ENCODE results near the gene PHOSPHO1.

PHOSPHO1 gene

GRCh38 chr17:49242813-49243212, 12.2 kb upstream of the PHOSPHO1 start:
- no peak for DNase-seq

GRCh38 chr17:49241692-49242397, 11.3 kb upstream of the PHOSPHO1 start:
- no peak for DNase-seq

GRCh38 chr17:49241040-49241439, 10.5 kb upstream of the PHOSPHO1 start:
- DNase-seq, result no peak

- DNase-seq, result no peak
These were observed 10.0 kb upstream of the PHOSPHO1 start for GRCh38 chr17:49240619-49241018.

- DNase-seq, result no peak
These were observed 9.4 kb upstream of the PHOSPHO1 start for GRCh38 chr17:49239963-49240362.

- DNase-seq, result no peak
These were observed 5.3 kb upstream of the PHOSPHO1 start for GRCh38 chr17:49235896-49236295.

- DNase-seq, result no peak
These were observed 4.0 kb upstream of the PHOSPHO1 start for GRCh38 chr17:49234509-49235080.

GRCh38 chr17:49231563-49231894, 942 bp upstream of the PHOSPHO1 start:
- DNase-seq, result no peak

- peak in 2 of 14 donors; percentile 8 to 32 for DNase-seq
These were observed 584 bp downstream of the PHOSPHO1 start for GRCh38 chr17:49229805-49230600.

GRCh38 chr17:49229076-49229804, 1.3 kb downstream of the PHOSPHO1 start:
- DNase-seq, result no peak

- DNase-seq, result peak in 11 of 14 donors; percentile 8 to 55 (median 22)
These were observed 2.9 kb downstream of the PHOSPHO1 start for GRCh38 chr17:49227436-49228261.

- DNase-seq, result no peak
These were observed 3.7 kb downstream of the PHOSPHO1 start for GRCh38 chr17:49226771-49227435.

- DNase-seq, result no peak
These were observed 4.9 kb downstream of the PHOSPHO1 start for GRCh38 chr17:49225554-49226236.

- DNase-seq, result no peak
These were observed 5.6 kb downstream of the PHOSPHO1 start for GRCh38 chr17:49224997-49225337.

- no peak for DNase-seq
These were observed 6.2 kb downstream of the PHOSPHO1 start for GRCh38 chr17:49224198-49224996.

- peak in 5 of 14 donors; percentile 10 to 49 (median 32) for DNase-seq
These were observed 6.9 kb downstream of the PHOSPHO1 start for GRCh38 chr17:49223517-49224197.

- no peak for DNase-seq
These were observed 7.4 kb downstream of the PHOSPHO1 start for GRCh38 chr17:49223168-49223516.

- no peak for DNase-seq
These were observed 10.6 kb downstream of the PHOSPHO1 start for GRCh38 chr17:49219987-49220386.
